Stimulated activated CD8-positive, alpha-beta memory T cell treated with anti-CD3 and anti-CD28 coated beads, Interleukin-15, amount 100 ng/mL, for 4 hours (primary cell): ENCODE measurements around the gene ZNF678.
"Not testable (repeated sequence)": the region's sequence is repeated elsewhere in the genome, so short reads cannot be mapped to it uniquely, and the experiment has no call there.

Experiments used
- DNase-seq, 2 donors: peaks; one replicate each; pipeline ENCODE4 v3.0.0-alpha.2; 2020; ENCODE audit warnings: low read depth in 2 of 2

ZNF678 gene

GRCh38 chr1:227603327-227603726 lies 40.0 kb downstream of the ZNF678 start:
- no peak for DNase-seq

- DNase-seq = no peak
Measured at GRCh38 chr1:227604446-227604845, 41.1 kb downstream of the ZNF678 start.

GRCh38 chr1:227606271-227606670 lies 42.9 kb downstream of the ZNF678 start:
- DNase-seq = not testable (repeated sequence)

- no peak for DNase-seq
Measured at GRCh38 chr1:227607336-227607898, 44.1 kb downstream of the ZNF678 start.

GRCh38 chr1:227612658-227613057 lies 49.3 kb downstream of the ZNF678 start:
- DNase-seq = no peak

- DNase-seq = no peak
Measured at GRCh38 chr1:227613526-227613925, 50.2 kb downstream of the ZNF678 start.

GRCh38 chr1:227621211-227621610 lies 57.9 kb downstream of the ZNF678 start:
- DNase-seq = no peak

- no peak for DNase-seq
Measured at GRCh38 chr1:227622739-227623475, 59.6 kb downstream of the ZNF678 start.

GRCh38 chr1:227632325-227632724 lies 69.0 kb downstream of the ZNF678 start:
- no peak for DNase-seq

- DNase-seq = no peak
Measured at GRCh38 chr1:227635596-227635995, 72.2 kb downstream of the ZNF678 start.

- no peak for DNase-seq
Measured at GRCh38 chr1:227654431-227654830, 91.1 kb downstream of the ZNF678 start.

- DNase-seq = no peak
Measured at GRCh38 chr1:227654858-227655752, 91.7 kb downstream of the ZNF678 start.

GRCh38 chr1:227661495-227661894 lies 98.1 kb downstream of the ZNF678 start:
- DNase-seq = no peak

- no peak for DNase-seq
Measured at GRCh38 chr1:227662933-227663332, 99.6 kb downstream of the ZNF678 start.

- no peak for DNase-seq
Measured at GRCh38 chr1:227666286-227666685, 102.9 kb downstream of the ZNF678 start.

GRCh38 chr1:227673441-227673840 lies 110.1 kb downstream of the ZNF678 start:
- DNase-seq = no peak

- no peak for DNase-seq
Measured at GRCh38 chr1:227685807-227686206, 122.5 kb downstream of the ZNF678 start.

- no peak for DNase-seq
Measured at GRCh38 chr1:227697321-227697864, 134.0 kb downstream of the ZNF678 start.

- not testable (repeated sequence) for DNase-seq
Measured at GRCh38 chr1:227701631-227702030, 138.3 kb downstream of the ZNF678 start.

GRCh38 chr1:227707846-227708245 lies 144.5 kb downstream of the ZNF678 start:
- no peak for DNase-seq

GRCh38 chr1:227709451-227709850 lies 146.1 kb downstream of the ZNF678 start:
- DNase-seq = no peak

- DNase-seq = not testable (repeated sequence)
Measured at GRCh38 chr1:227710474-227710873, 147.1 kb downstream of the ZNF678 start.
